ENCODE results near the gene OR6C70.

OR6C70 gene

GRCh38 chr12:55420307-55420962, 49.5 kb downstream of the OR6C70 start:
- Histone ChIP-seq H3K27me3 (ENCODE audit: insufficient read depth, poor library complexity, severe bottlenecking) (peaks cover 3% of the 10 kb centered on the region), H3K27ac (replicated peaks) (no peak overlapping the region), H3K4me3 (replicated peaks; ENCODE audit: insufficient read depth, low read length) (no peak overlapping the region)
- TF ChIP-seq POLR2AphosphoS5 (IDR thresholded peaks at IDR 0.05; ENCODE audit: low read depth) (no peak), CTCF (IDR thresholded peaks at IDR 0.05; ENCODE audit: insufficient read depth, low read length) (no peak), GABPA (IDR thresholded peaks at IDR 0.05; ENCODE audit: low read depth) (no peak), REST (IDR thresholded peaks at IDR 0.05; ENCODE audit: insufficient replicate concordance, low read depth) (no peak), SPI1 (IDR thresholded peaks at IDR 0.05; ENCODE audit: borderline replicate concordance, low read depth) (no peak)
- DNase-seq (ENCODE audit: low read depth in 1 of 2, low spot score in 1 of 2): no peak

Measured in HL-60 (cell line).